AG04449 (cell line): ENCODE results near the gene PRPSAP1.
"Not testable (repeated sequence)": the region's sequence is repeated elsewhere in the genome, so short reads cannot be mapped to it uniquely, and the experiment has no call there.

Experiments used
- CTCF ChIA-PET: fragments of 350-600 bp; formaldehyde crosslinking; extraction: SDS; loops from one replicate; lab custom pipeline; 2021; ENCODE audit warnings: antibody characterized with exemption; lab: Yijun Ruan, JAX
- POLR2A ChIA-PET: fragments of 400-600, 350-600 bp; formaldehyde crosslinking; extraction: SDS; loops from one replicate; lab custom pipeline; 2020; ENCODE audit warnings: antibody characterized with exemption, inconsistent platforms; lab: Yijun Ruan, JAX
- DNase-seq: peaks from one replicate; pipeline ENCODE4 v3.0.0-alpha.2; 2010; ENCODE audit warnings: low read depth, low spot score
- H3K4me3 ChIP-seq: 2 replicates; pipeline ENCODE4 v1.5.1; 2011; ENCODE audit warnings: low read depth, mild to moderate bottlenecking, control low read depth, low read length
- CTCF ChIP-seq: IDR thresholded peaks from one replicate; pipeline ENCODE4 v1.5.1; 2011; ENCODE audit warnings: mild to moderate bottlenecking, moderate library complexity, low read length, control low read depth, inconsistent platforms; ENCODE audit not compliant: insufficient read depth; ENCODE audit errors: missing control alignments

Gene PRPSAP1

GRCh38 chr17:76309461-76309860 lies 44.3 kb downstream of the PRPSAP1 start:
- no peak for TF ChIP-seq CTCF
- DNase-seq = no peak
- CTCF ChIA-PET = interaction anchor here (4.6 to 21.0 kb wide), 2 partner anchors 8 to 87 kb away, joined by 52 to 851 read pairs; partner anchors contain the start of gene SPHK1
- POLR2A ChIA-PET = no interaction called here
- no peak overlapping the region for H3K4me3 ChIP-seq

GRCh38 chr17:76307966-76308338 lies 45.8 kb downstream of the PRPSAP1 start, which contains the start of gene QRICH2:
TSS of gene QRICH2 (minus strand) at chr17:76308276. CDS start at chr17:76307998, 278 bp downstream.
- POLR2A ChIA-PET = no interaction called here

GRCh38 chr17:76307299-76307965 lies 46.3 kb downstream of the PRPSAP1 start:
- DNase-seq = no peak
- TF ChIP-seq CTCF = no peak
- ChIA-PET POLR2A (no interaction called here), CTCF (interaction anchor here (0.8 to 21.0 kb wide), 7 partner anchors 8 to 150 kb away, joined by 3 to 851 read pairs (median 3); partner anchors contain the start of genes PRPSAP1 and SPHK1)
- H3K4me3 ChIP-seq = no peak overlapping the region

More at GRCh38 chr17:76307966-76308338, 45.8 kb downstream of the PRPSAP1 start, which contains the start of gene QRICH2:
- CTCF ChIA-PET = interaction anchor here (0.8 to 21.0 kb wide), 5 partner anchors 9 to 150 kb away, joined by 3 to 851 read pairs (median 4); partner anchors contain the start of genes PRPSAP1 and SPHK1
- DNase-seq = no peak
- no peak for TF ChIP-seq CTCF
- no peak within 1 kb of the TSS for H3K4me3 ChIP-seq

- DNase-seq, POLR2A ChIA-PET, H3K4me3 ChIP-seq: not testable (repeated sequence)
- CTCF ChIA-PET = interaction anchor here (1.3 to 21.0 kb wide), 9 partner anchors 6 to 186 kb away, joined by 3 to 851 read pairs (median 10); partner anchors contain the start of gene SPHK1
Observed at GRCh38 chr17:76305135-76305454, 48.6 kb downstream of the PRPSAP1 start.

GRCh38 chr17:76304226-76305134 lies 49.2 kb downstream of the PRPSAP1 start:
- TF ChIP-seq CTCF = no peak
- H3K4me3 ChIP-seq = no peak overlapping the region
- ChIA-PET CTCF (interaction anchor here (0.7 to 21.0 kb wide), 20 partner anchors 7 to 290 kb away, joined by 3 to 851 read pairs (median 6); partner anchors contain the start of gene SPHK1), POLR2A (interaction anchor here (1.2 kb wide), 1 partner anchor 93 kb away, joined by 3 read pairs; no protein-coding TSS in a partner anchor)
- DNase-seq = no peak

- POLR2A ChIA-PET = no interaction called here
- CTCF ChIA-PET = interaction anchor here (1.3 to 21.0 kb wide), 12 partner anchors 10 to 284 kb away, joined by 3 to 851 read pairs (median 20); partner anchors contain the start of genes QRICH2, RHBDF2 and SPHK1
- DNase-seq = no peak
- H3K4me3 ChIP-seq = no peak overlapping the region
- TF ChIP-seq CTCF = no peak
Observed at GRCh38 chr17:76297436-76297835, 56.3 kb downstream of the PRPSAP1 start.
